HG03108 (cell line): Measurements from ENCODE around the gene TTLL9.
A peak's percentile ranks its signal among the peaks of the same experiment; 100 is the strongest.
"Not testable (repeated sequence)": the region's sequence is repeated elsewhere in the genome, so short reads cannot be mapped to it uniquely, and the experiment has no call there.

ENCODE experiments used
- ATAC-seq: cut with Tn5 transposase; IDR thresholded peaks from one replicate; pipeline ENCODE4 v1.9.1; 2021; ENCODE audit warnings: moderate library complexity; ENCODE audit not compliant: unreplicated experiment

Gene TTLL9, protein sequence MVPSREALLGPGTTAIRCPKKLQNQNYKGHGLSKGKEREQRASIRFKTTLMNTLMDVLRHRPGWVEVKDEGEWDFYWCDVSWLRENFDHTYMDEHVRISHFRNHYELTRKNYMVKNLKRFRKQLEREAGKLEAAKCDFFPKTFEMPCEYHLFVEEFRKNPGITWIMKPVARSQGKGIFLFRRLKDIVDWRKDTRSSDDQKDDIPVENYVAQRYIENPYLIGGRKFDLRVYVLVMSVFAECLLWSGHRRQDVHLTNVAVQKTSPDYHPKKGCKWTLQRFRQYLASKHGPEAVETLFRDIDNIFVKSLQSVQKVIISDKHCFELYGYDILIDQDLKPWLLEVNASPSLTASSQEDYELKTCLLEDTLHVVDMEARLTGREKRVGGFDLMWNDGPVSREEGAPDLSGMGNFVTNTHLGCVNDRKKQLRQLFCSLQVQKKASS

DNA sequence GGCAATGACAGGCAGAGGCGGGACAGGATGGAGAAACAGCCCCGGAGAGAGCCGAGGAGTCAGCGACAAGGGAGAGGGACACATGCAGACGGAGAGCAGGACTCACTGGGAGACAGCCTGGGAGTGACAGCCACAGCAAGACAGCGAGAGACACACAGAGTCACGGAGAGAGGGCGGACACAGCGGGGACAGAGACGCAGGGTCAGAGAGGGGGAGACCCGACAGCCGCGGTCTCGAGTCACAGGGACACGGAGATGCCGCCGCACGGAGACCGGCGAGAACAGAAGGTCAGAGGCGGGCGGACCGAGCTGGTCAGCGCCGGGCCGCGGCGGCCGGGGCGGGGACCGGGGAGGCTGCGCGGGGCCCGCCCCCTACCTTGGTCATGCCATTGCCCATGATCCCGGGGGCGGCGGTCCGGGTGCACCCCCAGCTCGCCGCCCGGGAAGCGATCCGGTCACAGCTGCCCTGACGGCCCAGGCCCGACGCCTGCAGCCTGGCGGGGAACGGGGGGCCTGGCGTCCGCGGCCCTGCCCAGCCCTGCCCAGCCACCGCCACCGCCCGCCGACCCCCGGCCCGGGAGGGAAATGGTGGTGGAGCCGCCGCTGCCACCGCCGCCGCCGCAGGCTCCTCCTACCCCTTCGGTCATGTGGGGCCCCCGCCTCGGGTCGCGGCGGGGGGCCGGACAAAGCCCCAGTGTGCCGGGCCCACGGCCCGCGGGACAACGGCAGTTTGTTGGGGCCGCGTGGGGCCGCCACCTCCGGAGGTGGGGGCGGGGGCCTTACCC is at the start of gene TTLL9, which contains the start of gene DUSP15:
Gene TTLL9 (plus strand): TSS at position 693 of the 784 bp plus-strand sequence. CDS start 493 bp downstream, outside the sequence.
Gene DUSP15 (minus strand): TSS at position 586 of the 784 bp plus-strand sequence. CDS start 190 bp downstream, at position 396.
- ATAC-seq: no peak

DNA sequence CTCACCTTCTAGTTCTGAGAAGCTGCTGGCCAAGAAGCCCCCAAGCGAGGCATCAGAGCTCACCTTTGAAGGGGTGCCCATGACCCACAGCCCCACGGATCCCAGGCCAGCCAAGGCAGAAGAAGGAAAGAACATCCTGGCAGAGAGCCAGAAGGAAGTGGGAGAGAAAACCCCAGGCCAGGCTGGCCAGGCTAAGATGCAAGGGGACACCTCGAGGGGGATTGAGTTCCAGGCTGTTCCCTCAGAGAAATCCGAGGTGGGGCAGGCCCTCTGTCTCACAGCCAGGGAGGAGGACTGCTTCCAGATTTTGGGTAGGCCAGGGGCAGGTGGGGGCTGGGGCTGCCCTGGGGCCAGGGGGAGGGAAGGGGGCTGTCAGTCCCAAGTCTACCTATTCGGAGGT is 49.0 kb upstream of the TTLL9 start:
- ATAC-seq: no peak

DNA sequence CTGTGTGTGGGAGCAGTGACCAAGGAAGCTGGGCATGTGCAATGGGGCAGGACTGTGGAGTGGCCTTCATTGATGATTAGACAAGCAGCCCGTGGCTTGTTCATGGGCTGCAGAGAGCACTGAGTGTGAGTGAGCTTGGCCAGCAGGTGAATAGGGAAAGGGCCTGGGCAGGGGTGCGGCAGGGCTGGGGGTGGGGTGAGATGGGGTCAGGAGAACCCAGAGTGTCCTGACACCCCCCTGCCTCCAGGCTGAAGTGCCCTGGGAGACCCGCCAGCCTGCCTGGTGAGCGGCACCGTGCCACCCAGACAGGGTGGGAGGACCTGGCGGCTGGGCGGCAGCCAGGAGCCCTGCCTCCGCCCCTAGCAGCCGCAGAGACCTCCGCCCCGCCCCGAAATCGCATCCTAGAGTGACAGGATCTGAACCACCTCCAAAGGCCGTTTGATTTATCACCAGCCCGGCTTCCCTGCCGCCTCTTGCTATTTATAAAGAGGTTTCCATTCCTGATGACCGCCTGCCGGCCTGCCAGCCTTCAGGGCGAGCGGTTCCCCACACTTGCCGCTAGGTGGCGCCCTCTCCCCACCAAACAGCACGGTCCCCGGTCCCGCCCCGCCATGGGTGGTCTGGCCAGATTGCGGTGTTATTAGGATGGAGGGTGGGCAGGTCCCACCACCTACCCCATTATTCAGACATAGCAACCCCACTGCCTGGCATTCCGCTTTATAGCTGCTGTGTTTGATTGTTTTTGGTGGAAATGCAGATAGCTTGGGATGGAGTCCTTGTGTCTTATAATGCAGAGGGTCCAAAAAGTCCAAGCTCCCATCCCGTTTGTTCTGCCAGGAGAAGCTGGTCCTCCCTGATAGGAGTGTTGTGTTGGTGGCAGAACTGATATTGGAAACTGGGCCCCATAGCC is 47.8 kb upstream of the TTLL9 start:
- ATAC-seq: no peak

DNA sequence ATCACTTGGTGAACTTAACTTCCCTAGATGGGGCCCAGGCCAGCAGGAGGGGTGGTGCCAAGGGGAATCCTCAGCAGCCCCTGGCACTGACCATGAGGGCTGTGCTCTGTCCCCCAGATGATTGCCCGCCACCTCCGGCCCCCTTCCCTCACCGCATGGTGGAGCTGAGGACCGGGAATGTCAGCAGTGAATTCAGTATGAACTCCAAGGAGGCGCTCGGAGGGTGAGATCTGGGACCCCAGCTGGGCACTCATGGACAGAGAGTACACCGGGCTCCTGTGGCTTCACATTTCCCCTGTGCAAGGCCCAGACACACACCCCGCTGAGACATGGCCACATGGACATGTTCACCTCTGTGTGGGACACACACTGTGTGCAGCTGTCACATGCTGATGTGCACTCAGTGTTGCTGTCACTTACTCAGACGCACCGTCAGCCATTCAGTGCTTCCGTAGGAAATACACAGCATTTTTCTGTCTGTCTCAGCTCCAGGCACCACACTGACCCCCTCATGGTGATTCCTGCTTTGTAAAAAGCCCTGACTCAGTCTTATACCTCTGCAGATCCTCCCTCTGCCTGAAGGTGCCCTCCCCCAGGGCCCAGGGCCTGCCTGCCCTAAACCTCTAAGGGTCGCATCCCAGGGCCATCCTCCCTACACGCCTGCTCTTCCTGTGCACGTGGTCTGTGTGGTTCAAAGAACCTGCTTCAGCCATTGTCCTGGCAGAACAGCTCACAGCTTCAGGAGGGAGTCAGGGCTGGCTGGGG is 46.9 kb upstream of the TTLL9 start:
- no peak for ATAC-seq

DNA sequence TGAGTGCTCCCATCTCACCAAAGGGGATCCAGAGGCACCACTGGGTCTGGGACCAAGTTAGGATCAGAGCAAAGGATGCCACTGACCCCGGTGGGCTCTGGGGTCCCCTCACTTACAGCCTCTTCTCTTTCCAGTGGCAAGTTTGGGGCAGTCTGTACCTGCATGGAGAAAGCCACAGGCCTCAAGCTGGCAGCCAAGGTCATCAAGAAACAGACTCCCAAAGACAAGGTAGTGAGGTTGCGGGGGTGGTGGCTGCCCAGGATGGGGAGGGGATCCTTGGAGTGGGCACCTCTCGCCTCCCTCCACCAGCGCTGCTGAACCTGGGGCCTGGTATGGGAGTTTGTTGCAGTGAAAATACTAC is 46.3 kb upstream of the TTLL9 start:
- ATAC-seq: no peak

DNA sequence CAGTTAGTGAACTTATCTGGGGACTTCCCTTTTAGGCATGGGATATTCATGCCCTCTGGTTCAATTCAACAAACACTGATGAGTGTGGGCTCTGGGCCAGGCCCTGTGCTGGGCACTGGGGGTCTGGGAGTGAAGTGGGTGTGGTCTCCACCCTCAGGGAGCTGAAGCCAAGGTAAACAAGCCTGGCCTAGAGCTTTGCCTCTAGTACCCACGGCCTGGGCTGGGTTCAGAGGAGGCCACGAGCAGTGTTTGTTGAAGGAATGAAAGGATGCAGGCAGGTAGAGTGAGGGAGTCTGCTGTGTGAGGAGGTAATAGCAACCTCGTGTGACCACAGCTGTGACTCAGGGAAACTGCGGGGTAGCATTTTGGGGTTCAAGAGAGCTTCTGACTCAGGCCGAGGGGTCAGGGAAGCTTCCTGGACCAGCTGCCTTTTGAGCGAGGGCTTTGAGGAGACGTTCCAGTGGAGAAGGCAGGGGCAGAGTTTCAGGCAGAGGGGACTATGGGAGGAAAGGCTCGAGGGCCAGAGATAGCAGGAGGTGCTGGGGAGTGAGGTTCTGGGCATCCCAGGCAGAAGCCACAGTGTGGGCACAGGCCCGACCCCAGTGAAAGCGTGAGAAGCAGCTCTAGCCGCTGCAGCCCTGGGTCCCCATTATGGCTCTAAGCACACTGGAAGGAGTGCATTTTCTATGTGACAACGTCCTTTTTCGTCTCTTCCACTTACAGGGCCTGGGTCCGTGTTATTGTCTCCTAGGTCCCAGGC is 45.7 kb upstream of the TTLL9 start:
- ATAC-seq: no peak

DNA sequence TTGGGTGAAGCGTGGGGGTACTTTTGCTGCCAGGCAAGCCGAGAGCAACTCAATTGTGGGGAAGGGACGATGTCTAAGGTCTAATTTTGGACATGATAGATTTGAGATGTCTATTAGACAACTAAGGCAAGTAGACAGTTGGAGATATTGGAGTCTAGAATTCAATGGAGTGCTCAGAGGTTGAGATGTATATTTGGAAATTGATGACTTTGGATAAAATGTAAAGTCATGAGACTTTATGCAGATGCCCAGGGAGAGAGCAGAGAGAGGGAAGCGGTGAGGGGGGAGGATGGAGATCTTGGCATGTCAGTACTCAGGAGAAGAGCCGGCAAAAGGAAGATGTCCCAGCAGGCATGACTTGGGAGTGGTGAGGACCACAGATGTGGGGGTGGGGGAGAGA is 44.4 kb upstream of the TTLL9 start:
- no peak for ATAC-seq

DNA sequence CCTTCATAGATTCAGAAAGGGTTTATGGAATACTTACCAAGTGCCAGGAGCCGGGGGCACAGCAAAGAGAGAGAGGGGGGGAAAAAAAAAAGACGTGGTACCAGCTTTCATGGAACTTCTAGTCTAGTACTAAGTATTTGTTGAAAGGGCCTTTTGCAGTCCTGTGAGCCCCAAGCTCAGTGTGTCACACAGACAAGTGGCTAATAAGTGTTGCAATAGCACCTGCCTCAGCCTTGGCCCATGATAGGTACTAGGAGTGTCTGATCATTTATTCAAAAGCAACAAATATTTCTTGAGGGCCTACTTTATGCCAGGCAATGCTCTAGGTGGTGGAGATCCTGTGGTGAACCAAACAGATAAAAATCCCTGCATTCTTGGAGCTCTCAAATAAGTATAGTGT is 43.4 kb upstream of the TTLL9 start:
- no peak for ATAC-seq

DNA sequence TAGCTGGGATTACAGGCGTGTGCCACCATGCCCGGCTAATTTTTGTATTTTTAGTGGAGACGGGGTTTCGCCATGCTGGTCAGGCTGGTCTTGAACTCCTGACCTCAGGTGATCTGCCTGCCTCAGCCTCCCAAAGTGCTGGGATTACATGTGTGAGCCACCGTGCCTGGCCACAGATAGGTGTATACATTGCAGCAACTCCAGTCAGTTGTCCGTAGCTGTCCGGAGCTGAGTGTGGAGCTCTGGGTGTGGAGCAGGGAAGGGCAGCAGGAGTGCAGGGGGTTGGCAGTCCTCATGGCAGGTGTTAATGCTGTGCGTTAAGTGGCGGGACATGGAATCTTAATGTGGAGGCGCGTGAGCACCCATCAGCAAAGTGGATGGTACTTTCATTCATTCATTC is 42.4 kb upstream of the TTLL9 start:
- not testable (repeated sequence) for ATAC-seq

DNA sequence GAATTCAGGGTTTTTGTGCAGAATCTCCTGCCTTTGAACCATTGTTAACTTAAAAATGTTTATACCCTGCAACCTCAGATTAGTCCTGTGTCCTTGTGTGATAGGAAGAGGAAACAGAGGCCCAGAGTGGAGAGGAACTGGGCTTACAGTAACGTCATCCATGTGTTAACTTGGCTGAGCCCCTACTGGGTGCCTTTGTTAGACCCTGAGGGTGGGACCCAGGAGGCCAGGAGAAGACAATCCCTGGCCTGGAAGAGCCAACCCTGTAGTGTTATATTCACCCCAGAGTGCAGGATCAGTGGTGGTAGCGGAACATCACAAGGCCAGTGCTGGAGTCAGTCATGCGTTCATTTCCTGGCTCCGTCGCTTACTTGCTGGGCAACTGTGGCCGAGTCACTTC is 40.7 kb upstream of the TTLL9 start:
- no peak for ATAC-seq

DNA sequence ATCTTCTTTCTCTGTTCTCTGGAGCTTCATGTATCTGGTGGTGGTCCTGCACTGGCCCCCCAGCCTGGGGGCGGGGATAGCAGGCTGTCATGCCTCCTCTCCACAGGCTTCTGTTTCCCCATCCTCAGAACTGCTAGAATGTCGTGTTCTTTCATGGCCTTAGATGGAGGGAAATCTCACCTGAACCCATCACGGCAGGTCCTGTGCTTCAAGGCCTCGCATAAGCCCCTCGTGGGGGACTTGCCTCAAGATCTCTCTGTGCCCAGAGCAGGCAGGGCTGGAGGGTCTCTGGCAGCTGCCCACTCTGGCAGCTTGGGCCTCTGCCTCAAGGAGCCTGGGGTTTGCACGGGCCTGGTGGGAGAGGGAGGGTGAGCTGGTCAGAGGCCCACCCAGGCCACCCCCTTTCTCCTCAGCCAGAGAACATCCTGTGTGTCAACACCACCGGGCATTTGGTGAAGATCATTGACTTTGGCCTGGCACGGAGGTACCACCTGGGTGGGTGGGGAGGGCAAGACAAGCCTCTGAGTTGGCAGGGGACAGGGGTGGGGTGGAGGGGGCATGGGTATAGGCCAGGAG is 39.9 kb upstream of the TTLL9 start:
- no peak for ATAC-seq

DNA sequence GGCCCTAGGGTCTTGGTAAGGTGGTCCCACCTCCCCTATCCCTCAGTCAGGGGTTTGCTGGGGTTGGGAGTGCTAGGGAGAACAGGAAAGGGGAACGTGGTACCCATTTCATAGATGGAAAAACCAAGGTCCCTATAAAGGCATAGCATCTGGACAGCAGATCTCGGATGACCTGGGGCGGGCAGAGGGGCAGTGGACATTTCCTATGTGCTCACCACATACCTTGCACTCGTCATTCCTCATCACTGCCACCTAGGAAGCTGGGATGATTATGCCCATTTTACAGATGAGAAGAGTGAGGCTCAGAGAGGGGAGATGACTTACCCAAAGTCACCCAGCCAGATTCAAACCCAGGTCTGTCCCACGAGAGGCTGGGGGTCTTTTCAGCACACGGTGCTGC is 39.2 kb upstream of the TTLL9 start:
- no peak for ATAC-seq

DNA sequence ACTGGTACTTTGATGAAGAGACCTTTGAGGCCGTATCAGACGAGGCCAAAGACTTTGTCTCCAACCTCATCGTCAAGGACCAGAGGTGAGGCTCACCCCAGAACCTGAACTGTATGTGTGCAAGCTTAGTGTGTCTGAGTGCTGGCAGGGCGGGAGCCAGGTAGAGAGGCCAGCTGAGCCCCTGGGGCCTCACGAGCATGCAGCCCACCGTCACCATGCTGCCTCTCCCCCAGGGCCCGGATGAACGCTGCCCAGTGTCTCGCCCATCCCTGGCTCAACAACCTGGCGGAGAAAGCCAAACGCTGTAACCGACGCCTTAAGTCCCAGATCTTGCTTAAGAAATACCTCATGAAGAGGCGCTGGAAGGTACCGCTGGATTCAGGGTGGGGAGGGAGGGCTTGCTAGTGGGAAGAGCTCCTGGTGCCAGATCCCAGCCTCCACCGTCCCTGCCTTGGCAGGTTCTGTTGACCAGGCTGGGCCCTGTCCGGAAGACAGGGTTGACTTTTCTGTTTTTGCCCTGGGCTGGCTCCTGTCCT is 38.6 kb upstream of the TTLL9 start:
- no peak for ATAC-seq

DNA sequence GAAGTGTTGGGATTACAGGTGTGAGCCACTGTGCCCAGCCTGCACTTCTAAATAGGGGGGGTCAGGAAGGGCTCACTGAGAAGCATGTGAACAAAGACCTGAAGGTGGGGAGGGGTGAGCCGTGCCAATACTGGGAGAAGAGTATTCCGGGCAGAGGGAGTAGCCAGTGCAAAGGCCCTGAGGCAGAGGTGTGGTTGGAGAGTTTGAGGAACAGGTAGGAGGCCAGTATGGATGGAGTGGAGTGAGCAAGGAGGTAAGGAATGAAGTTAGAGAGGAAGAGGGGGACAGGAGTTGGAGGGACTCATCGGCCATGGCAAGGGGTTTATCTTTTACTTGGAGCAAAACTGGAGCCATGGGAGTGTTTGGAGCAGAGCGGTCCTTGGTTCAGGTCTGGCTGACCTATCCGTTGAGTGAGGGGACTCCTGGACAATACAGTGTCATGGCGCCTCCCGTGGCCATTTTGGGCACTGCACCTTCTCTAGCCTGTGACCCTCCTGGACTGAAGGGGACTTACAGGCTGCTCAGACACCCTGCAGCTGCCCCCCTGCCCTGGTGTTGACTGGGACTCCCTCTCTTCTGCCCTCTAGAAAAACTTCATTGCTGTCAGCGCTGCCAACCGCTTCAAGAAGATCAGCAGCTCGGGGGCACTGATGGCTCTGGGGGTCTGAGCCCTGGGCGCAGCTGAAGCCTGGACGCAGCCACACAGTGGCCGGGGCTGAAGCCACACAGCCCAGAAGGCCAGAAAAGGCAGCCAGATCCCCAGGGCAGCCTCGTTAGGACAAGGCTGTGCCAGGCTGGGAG is 37.1 kb upstream of the TTLL9 start:
- ATAC-seq: no peak

DNA sequence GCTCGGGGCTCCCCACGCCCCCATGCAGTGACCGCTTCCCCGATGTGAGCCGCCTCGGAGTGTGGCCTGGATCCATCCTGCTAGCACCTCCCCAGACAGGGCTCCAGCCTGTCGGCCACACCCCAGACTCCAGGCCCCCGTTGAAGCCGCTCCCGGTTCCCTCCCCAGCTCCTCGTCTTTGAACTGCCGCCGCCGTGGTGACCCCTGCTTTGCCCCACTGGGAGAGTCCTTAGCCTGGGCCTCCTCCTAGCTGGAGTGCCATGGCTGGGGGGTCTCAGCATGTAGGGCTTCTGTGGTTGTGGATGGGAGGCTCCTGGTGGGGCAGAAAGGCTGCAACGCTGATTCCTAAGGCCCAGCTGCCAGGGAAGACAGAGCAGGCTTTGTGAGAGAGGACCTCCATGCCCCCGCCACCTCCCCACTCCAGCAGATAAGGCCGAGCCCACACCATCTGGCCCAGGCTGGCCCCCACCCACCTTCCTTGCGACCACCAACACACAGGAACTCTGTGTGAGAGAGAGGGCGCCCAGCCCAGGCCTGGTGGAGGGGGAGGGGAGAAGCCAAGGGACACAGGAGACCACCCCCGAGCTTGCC is 36.4 kb upstream of the TTLL9 start:
- no peak for ATAC-seq

DNA sequence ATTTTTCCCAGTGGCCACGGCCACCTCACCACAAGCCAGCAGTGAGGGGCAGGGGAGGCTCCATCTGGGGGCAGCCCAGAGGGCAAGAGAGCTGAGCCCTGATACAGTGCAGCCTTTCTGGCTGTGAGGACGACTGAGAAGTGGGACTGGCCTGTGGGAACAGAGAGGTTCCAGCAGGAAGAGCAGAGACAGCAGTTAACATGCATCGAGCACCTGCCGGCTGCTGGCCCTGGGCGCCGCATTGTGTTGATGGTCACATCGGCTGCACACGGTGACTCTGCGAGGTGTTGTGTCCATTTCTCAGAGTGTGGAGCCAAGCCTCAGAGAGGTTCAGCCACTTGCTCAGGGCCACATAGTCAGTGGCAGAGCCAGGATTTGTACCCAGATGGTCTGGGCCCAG is 34.9 kb upstream of the TTLL9 start:
- no peak for ATAC-seq

DNA sequence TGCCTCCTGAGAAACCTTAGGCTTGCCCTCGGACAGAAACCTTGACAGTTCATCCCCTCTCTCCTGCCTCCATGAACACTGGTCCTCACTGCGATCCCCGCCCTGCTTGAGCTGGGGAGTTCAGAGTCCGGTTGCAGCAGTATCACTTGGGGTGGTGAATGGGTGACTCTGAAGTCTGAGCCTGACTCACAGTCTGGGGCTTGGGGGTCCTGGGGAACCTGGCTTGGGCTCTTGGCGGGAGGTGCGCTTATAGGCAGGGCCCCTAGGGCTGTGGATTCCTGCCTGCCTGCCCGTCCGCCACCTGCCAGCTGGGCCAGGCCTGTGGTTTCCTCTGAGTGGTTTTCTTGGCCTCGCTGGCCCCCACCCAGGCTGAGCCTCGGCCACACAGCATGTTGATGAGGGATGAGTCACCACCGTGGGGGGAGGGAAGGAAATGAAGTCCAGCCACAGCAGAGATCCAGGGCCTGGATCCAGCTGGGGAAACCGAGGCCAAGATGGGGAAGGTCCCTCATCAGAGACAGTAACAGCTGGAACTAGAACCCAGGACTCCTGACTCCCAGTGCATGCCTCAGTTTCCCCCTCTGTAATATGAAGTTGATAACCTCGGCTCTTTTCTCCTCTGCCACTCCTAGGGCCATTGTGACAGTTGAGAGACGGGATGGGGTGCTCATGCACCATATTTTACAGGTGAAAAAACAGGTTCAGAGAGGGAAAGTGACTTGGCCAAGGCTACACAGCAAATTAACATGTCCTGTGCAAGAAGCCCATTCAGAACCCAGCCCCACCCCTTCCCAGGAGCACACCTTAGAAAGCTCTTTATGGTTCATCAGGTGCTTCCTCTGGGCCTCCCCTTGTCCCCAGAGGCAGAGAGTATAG is 34.2 kb upstream of the TTLL9 start:
- peak; percentile 79 for ATAC-seq
